Endodermal cell (in vitro differentiated cells): Measurements from ENCODE around the gene SDK2. TPM values are rescaled to one million over a fixed set of nuclear protein-coding genes. Genes with fewer than 3 reads are reported as not detected.

Source experiments
- DNase-seq: peaks from one replicate; pipeline ENCODE4 v3.0.0-alpha.2; 2017
- H3K27ac ChIP-seq: 2 replicates; pipeline ENCODE4 v1.5.1; 2013; ENCODE audit warnings: mild to moderate bottlenecking, low read depth, low read length, moderate library complexity
- H3K27me3 ChIP-seq: 2 replicates; pipeline ENCODE4 v1.6.1; 2013; ENCODE audit warnings: mild to moderate bottlenecking, low read length, moderate library complexity; ENCODE audit not compliant: insufficient read depth, control insufficient read depth, poor library complexity, severe bottlenecking
- H3K36me3 ChIP-seq: 2 replicates; pipeline ENCODE4 v1.7.0; 2013; ENCODE audit warnings: mild to moderate bottlenecking, low read length, moderate library complexity; ENCODE audit not compliant: control insufficient read depth, insufficient read depth
- H3K4me1 ChIP-seq: one replicate; pipeline ENCODE4 v1.7.0; 2013; ENCODE audit warnings: low read length; ENCODE audit not compliant: control insufficient read depth, insufficient read depth
- H3K4me3 ChIP-seq: 2 replicates; pipeline ENCODE4 v1.5.1; 2013; ENCODE audit warnings: mild to moderate bottlenecking, low read length, moderate library complexity
- H3K9ac ChIP-seq: 2 replicates; pipeline ENCODE4 v1.6.1; 2013; ENCODE audit warnings: mild to moderate bottlenecking, low read length, moderate library complexity; ENCODE audit not compliant: poor library complexity, severe bottlenecking; ENCODE audit errors: extremely low read depth
- H3K9me3 ChIP-seq: 2 replicates; pipeline ENCODE4 v1.6.1; 2013; ENCODE audit warnings: mild to moderate bottlenecking, low read length, moderate library complexity; ENCODE audit not compliant: control insufficient read depth
- H3K27ac Mint-ChIP-seq: 2 replicates; pipeline ENCODE4 v1.8.0; 2020; ENCODE audit warnings: mixed read lengths
- H3K27me3 Mint-ChIP-seq: 2 replicates; pipeline ENCODE4 v1.8.0; 2021; ENCODE audit warnings: mild to moderate bottlenecking, mixed read lengths; ENCODE audit not compliant: insufficient read depth
- H3K36me3 Mint-ChIP-seq: 2 replicates; pipeline ENCODE4 v1.8.0; 2020; ENCODE audit warnings: low read depth, mixed read lengths
- H3K4me1 Mint-ChIP-seq: 2 replicates; pipeline ENCODE4 v1.8.0; 2020; ENCODE audit warnings: mixed read lengths
- H3K4me3 Mint-ChIP-seq: 2 replicates; pipeline ENCODE4 v1.8.0; 2020; ENCODE audit warnings: mild to moderate bottlenecking, moderate library complexity, mixed read lengths
- H3K9me3 Mint-ChIP-seq: 2 replicates; pipeline ENCODE4 v1.8.0; 2020; ENCODE audit warnings: mild to moderate bottlenecking, mixed read lengths
- WGBS, 2 experiments: methylation state at CpG; one replicate each; pipeline versions ENCODE4 v1.1.5 to v1.1.7; 2013; ENCODE audit warnings: missing lambda C conversion rate in 2 of 2, mixed read lengths in 1 of 2; ENCODE audit not compliant: insufficient coverage in 1 of 2, insufficient read length in 1 of 2; 5-methylcytosine and 5-hydroxymethylcytosine counted together
- total RNA-seq, 2 donors: library from RNA; stranded (reverse); fragmentation: NEBNext Ultra II Directional in 1 of 2; extraction: Animal tissue kit (Norgen Biotek cat#: 25700) in 1 of 2; gene quantifications; 2 replicates in 1 of 2; 3 replicates in 1 of 2; pipeline ENCODE4 v1.2.1, GENCODE V29; 2021
- TF ChIP-seq, protein P1 (sequence below): fragments of 200-600 bp; sonication (generic); conservative IDR thresholded peaks from 2 replicates; pipeline ENCODE4 v1.5.0; 2021; ENCODE audit warnings: antibody characterized with exemption, mild to moderate bottlenecking

Gene SDK2
- total RNA-seq, 2 donors from 2014 or later: 5.9 to 7.0 TPM

DNA sequence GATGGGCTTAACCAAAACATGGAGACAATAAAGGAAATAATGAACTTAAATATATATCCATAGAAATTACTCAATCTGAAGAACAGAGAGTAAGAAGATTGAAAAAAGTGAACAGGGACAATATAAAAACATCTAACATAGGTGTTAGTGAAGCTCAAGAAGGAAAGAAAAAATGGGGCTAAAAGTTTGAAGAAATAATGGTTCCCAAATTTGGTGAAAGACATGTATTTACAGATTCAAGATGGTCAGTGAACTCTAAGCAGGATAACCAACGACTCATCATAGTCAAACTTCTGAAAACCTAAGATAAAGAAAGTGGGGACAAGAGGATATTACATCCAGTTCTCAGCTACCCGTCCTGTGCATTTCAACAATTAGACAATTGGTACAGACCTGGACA, 22.6 kb downstream of the SDK2 start:
- H3K36me3 ChIP-seq: no peaks in the 10 kb centered on the region
- no peak overlapping the region for H3K4me3 Mint-ChIP-seq
- no peak overlapping the region for H3K27ac ChIP-seq
- peaks cover 16% of the 10 kb centered on the region for H3K9me3 Mint-ChIP-seq
- peaks cover 11% of the 10 kb centered on the region for H3K9me3 ChIP-seq
- H3K9ac ChIP-seq: no peak overlapping the region
- no peaks in the 10 kb centered on the region for H3K27me3 ChIP-seq
- peaks cover 4% of the 10 kb centered on the region for H3K27me3 Mint-ChIP-seq
- no peak for DNase-seq
- H3K4me1 Mint-ChIP-seq: peaks cover 21% of the 10 kb centered on the region
- H3K4me1 ChIP-seq: no peaks in the 10 kb centered on the region
- WGBS, 2 experiments: 98 to 100% methylated on average over 2 of the region's 2 CpGs
- no peak overlapping the region for H3K27ac Mint-ChIP-seq
- TF ChIP-seq, protein P1, sequence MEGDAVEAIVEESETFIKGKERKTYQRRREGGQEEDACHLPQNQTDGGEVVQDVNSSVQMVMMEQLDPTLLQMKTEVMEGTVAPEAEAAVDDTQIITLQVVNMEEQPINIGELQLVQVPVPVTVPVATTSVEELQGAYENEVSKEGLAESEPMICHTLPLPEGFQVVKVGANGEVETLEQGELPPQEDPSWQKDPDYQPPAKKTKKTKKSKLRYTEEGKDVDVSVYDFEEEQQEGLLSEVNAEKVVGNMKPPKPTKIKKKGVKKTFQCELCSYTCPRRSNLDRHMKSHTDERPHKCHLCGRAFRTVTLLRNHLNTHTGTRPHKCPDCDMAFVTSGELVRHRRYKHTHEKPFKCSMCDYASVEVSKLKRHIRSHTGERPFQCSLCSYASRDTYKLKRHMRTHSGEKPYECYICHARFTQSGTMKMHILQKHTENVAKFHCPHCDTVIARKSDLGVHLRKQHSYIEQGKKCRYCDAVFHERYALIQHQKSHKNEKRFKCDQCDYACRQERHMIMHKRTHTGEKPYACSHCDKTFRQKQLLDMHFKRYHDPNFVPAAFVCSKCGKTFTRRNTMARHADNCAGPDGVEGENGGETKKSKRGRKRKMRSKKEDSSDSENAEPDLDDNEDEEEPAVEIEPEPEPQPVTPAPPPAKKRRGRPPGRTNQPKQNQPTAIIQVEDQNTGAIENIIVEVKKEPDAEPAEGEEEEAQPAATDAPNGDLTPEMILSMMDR: no peak
- peaks cover 5% of the 10 kb centered on the region for H3K36me3 Mint-ChIP-seq
- no peak overlapping the region for H3K4me3 ChIP-seq

GRCh38 chr17:73620414-73620813, 23.8 kb downstream of the SDK2 start:
- no peak overlapping the region for H3K4me3 Mint-ChIP-seq
- 87 to 88% methylated on average over 2 to 3 of the region's 3 CpGs for WGBS, 2 experiments
- peaks cover 23% of the 10 kb centered on the region for H3K4me1 Mint-ChIP-seq
- TF ChIP-seq, protein P1: peak; percentile 41
- peaks cover 16% of the 10 kb centered on the region for H3K9me3 Mint-ChIP-seq
- Histone ChIP-seq H3K27me3 (no peaks in the 10 kb centered on the region), H3K4me1 (no peaks in the 10 kb centered on the region), H3K9ac (no peak overlapping the region), H3K4me3 (no peak overlapping the region), H3K36me3 (no peaks in the 10 kb centered on the region), H3K9me3 (peaks cover 11% of the 10 kb centered on the region), H3K27ac (no peak overlapping the region)
- no peak for DNase-seq
- no peak overlapping the region for H3K27ac Mint-ChIP-seq
- peaks cover 4% of the 10 kb centered on the region for H3K27me3 Mint-ChIP-seq
- H3K36me3 Mint-ChIP-seq: peaks cover 5% of the 10 kb centered on the region

DNA sequence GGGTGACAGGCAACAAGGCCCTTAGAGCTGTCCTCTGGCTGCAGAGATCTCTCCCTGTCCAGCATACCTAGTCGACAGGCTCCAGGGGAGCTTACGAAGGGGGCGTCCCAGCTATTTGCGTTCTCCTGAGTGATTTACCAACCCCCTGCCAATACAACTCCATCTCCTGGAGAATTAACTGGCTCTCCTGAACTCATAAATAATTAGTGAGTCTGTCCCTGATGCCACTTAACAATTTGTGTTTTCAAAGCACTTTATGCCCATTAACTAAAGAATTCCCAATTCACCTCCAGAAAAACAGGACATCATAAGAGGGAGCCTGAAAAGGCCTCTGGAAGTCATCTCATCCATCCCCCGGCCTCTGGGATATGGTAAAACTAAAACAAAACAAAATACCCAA, 26.7 kb downstream of the SDK2 start:
- H3K27me3 ChIP-seq: no peaks in the 10 kb centered on the region
- H3K36me3 Mint-ChIP-seq: peaks cover 5% of the 10 kb centered on the region
- H3K9me3 Mint-ChIP-seq: peaks cover 16% of the 10 kb centered on the region
- no peak overlapping the region for H3K4me3 ChIP-seq
- H3K9ac ChIP-seq: no peak overlapping the region
- peaks cover 1% of the 10 kb centered on the region for H3K27me3 Mint-ChIP-seq
- 89% methylated on average over 3 to 5 of the region's 5 CpGs for WGBS, 2 experiments
- H3K4me1 ChIP-seq: peaks cover 3% of the 10 kb centered on the region
- no peaks in the 10 kb centered on the region for H3K36me3 ChIP-seq
- no peak overlapping the region for H3K4me3 Mint-ChIP-seq
- TF ChIP-seq, protein P1: no peak
- peaks cover 33% of the 10 kb centered on the region for H3K4me1 Mint-ChIP-seq
- peak overlapping the region; percentile 87 for H3K27ac ChIP-seq
- no peak overlapping the region for H3K27ac Mint-ChIP-seq
- no peak for DNase-seq
- H3K9me3 ChIP-seq: peaks cover 11% of the 10 kb centered on the region
